Cardiac fibroblast (primary cell): ENCODE results near the gene TBC1D14.

Source experiments
- DNase-seq, 2 donors: peaks; one replicate each; pipeline versions ENCODE4 v3.0.0 to v3.0.0-alpha.2; 2010; ENCODE audit warnings: low read depth in 2 of 2
- H3K4me3 ChIP-seq, 2 donors: replicated peaks in 1 of 2; 1 replicate in 1 of 2; 2 replicates in 1 of 2; pipeline ENCODE4 v1.5.1; 2011; ENCODE audit warnings: low read depth in 2 of 2, low read length in 2 of 2, mild to moderate bottlenecking in 2 of 2, moderate library complexity in 1 of 2
- TF ChIP-seq, protein P1 (sequence below): IDR thresholded peaks from one replicate; pipeline ENCODE4 v1.5.1; 2011; ENCODE audit warnings: low read depth, mild to moderate bottlenecking, low read length, inconsistent platforms

Gene TBC1D14

DNA sequence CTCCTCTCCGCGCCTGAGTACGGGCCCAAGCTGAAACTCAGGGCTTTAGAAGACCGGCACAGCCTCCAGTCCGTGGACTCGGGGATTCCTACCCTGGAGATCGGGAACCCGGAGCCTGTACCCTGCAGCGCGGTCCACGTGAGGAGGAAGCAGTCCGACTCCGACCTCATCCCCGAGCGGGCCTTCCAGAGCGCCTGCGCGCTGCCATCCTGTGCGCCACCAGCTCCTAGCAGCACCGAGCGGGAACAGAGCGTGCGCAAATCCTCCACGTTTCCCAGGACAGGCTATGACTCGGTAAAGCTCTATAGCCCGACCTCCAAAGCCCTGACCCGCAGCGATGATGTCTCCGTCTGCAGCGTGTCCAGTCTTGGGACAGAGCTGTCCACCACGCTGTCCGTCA is 13.9 kb downstream of the TBC1D14 start:
- DNase-seq = no peak
- H3K4me3 ChIP-seq = no peak overlapping the region
- TF ChIP-seq, protein P1, sequence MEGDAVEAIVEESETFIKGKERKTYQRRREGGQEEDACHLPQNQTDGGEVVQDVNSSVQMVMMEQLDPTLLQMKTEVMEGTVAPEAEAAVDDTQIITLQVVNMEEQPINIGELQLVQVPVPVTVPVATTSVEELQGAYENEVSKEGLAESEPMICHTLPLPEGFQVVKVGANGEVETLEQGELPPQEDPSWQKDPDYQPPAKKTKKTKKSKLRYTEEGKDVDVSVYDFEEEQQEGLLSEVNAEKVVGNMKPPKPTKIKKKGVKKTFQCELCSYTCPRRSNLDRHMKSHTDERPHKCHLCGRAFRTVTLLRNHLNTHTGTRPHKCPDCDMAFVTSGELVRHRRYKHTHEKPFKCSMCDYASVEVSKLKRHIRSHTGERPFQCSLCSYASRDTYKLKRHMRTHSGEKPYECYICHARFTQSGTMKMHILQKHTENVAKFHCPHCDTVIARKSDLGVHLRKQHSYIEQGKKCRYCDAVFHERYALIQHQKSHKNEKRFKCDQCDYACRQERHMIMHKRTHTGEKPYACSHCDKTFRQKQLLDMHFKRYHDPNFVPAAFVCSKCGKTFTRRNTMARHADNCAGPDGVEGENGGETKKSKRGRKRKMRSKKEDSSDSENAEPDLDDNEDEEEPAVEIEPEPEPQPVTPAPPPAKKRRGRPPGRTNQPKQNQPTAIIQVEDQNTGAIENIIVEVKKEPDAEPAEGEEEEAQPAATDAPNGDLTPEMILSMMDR = no peak

DNA sequence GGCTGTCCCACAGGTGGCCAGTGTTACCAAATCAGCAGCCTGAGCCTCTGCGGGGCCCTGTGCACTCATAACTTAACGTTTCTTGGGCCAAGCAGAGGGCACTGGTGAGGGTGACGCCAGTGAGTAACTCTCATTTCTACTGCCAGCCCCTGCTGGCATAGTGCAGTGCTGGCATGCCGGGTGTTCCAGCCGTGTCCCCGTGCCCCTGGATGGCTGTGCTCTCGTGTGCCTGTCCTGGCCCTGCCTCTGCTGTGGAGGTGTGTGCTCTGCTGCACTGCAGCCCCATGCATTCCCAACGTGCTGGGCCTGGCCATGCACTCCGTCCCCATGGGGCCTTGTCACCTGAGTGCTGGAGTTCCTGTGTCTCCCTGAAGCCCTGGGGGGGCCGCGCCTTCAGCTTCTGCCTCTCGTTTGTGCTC is 14.7 kb downstream of the TBC1D14 start:
- H3K4me3 ChIP-seq = no peak overlapping the region
- no peak for DNase-seq
- TF ChIP-seq, protein P1 = no peak

DNA sequence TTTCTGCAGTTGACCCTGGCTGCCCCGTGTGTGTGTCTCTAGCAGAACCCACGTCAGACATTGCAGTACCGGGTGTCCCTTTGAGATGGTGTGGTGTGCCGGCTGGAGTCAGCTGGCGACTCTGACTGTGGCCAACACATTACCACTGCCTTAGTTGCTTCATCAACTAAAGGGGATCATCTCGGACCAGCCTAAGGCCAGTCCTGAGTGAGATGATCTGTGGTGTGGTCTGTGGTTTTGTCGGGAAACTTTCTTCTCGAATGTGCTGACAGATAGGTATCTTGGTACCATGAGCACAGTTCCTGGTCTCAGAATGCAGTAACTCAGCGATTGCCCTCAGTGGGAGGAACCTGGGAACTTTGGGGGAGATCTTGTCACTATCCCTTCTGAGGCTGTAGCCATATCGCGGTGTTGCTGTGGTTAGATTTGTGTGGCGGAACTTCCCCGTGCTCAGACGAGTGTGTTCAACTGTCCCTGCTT is 15.8 kb downstream of the TBC1D14 start:
- DNase-seq = no peak
- no peak overlapping the region for H3K4me3 ChIP-seq
- TF ChIP-seq, protein P1 = no peak

DNA sequence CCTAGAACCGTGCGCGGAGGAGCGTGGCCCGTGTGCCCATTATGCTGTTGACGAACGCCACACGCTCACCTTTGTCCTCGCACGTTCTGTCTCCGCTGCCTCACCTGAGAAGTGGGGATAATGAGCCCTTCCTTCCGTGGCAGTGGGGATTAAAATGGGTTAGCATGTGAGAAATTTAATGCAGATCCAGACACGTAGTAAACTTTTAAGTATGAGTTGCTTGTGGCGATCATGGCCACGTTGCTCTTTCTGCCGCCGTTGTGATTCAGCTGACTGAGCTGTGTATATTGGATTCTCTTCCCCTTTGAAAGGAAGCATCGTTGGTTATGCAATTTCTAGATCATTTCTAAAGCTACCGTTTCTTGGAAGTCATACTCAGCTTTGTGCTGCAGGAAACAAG is 16.5 kb downstream of the TBC1D14 start:
- DNase-seq = no peak
- no peak overlapping the region for H3K4me3 ChIP-seq

DNA sequence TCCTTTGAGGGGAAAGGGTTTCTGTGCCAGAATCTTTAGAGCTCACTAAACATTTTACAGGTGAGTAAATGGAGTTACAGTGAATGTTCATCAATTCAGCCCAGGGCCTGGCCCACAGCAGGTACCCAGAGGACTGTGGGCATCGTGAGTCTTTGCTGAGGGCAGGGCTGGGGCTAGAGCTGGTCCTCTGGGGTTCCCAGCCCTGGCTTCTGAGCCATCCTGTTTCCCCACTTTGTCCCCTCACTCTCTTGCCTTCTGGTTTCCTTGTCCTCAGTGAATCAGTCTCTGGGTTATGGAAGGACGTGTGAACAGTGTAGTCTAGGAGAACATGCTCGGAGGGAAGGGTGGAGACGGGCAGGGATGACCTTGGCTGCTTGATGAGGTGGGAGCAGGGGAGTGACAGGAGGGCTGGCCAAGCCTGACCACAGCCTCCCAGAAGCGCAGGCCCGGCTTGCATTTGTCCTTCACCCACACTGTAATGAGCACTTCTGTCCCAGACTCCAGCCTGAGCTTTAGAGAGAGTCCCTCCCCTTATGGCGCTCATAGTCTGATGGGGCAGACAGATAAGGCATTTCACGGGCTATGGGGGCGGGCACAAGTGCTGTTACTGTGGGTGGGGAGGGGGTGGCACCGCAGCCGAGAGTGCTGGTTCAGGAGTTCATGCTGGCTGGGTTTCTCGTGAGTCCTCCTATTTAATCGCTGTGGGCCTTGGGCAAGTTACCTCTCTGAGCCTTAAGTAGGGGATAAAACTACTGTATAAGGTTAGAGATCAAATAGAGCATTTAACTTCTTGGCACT is 17.3 kb downstream of the TBC1D14 start:
- peak in 1 of 2 donors; percentile 38 for DNase-seq
- TF ChIP-seq, protein P1 = no peak
- no peak overlapping the region for H3K4me3 ChIP-seq

More for the DNA sequence above, 16.5 kb downstream of the TBC1D14 start:
- TF ChIP-seq, protein P1 = no peak

DNA sequence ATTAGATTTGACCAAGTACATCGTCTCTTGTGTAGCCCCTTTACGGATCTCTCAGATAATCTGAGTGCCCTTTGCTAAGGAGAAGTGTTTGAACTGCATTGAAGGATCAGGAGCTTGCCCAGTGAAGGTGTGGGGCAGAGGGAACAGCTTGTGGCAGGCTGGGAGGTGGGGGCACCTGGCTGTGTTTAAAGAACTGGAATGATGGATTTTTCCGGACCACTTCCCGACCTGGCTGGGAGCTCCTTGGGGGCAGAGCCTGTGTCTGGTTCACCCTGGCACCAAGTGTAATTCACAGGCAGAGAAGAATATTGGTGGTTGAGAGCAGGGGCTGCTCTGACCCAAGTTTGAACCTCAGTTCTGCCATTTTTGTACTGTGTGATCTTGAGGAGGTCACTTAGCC is 18.5 kb downstream of the TBC1D14 start:
- DNase-seq = no peak
- TF ChIP-seq, protein P1 = no peak
- H3K4me3 ChIP-seq = no peak overlapping the region

DNA sequence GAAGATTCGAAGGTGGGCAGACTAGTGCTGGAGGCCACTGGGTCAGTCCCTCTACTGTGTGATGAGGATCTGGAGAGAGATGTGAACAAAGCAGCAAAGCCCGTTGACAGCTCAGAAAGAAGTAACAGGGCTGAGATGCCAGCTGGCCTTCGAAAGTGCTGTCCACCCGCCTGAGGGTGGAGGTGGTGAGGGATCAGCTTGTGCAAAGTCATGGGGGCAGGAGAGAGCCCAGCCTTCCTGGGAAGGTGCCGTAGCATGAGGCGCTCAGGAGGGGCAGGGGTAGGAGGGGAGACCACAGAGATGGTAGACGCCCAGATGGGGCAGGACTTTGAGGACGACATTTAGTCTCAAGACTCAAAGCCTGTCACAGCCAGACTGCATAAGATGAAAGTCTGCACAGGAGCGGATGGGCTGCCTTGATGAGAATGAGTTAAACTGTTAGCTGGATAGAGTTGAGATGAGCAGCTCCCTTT is 19.7 kb downstream of the TBC1D14 start:
- no peak for DNase-seq
- TF ChIP-seq, protein P1 = no peak
- H3K4me3 ChIP-seq = no peak overlapping the region
